Breast epithelium (tissue), 3 donors: Measurements from ENCODE around the gene PRG2.

Experiments
- POLR2AphosphoS5 ChIP-seq, 3 donors: sonication (generic); formaldehyde crosslinking; IDR thresholded peaks; one replicate each; pipeline ENCODE4 v1.6.1; 2017; ENCODE audit warnings: antibody characterized with exemption in 3 of 3
- TF ChIP-seq, protein P1 (sequence below), 3 donors: fragments of 450-650 bp; IDR thresholded peaks; one replicate each; pipeline ENCODE4 v1.5.1; 2016 to 2017; ENCODE audit warnings: antibody characterized with exemption in 3 of 3, mild to moderate bottlenecking in 3 of 3, moderate library complexity in 3 of 3

DNA sequence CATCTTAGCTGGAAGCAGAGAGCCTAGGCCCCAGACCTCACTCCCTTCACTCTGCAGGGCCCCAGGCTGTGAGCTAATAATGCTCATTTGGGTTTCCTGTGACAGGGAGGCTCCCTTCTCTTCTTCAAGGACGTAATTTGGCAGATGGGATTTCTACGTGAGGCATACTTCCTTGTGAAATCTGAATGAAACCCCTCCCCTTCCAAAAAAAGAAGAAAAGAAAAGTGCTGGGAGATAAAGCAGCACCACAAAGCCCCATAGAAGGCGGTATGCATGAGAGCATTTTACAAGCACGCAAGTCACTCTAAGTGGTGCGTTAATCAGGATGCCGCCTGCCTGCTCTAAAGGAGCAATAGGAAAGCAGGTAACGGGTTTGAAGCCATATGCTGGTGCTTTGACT lies 46.6 kb downstream of the PRG2 start:
- no peak for TF ChIP-seq POLR2AphosphoS5 (IDR thresholded peaks at IDR 0.05)
- TF ChIP-seq, protein P1, sequence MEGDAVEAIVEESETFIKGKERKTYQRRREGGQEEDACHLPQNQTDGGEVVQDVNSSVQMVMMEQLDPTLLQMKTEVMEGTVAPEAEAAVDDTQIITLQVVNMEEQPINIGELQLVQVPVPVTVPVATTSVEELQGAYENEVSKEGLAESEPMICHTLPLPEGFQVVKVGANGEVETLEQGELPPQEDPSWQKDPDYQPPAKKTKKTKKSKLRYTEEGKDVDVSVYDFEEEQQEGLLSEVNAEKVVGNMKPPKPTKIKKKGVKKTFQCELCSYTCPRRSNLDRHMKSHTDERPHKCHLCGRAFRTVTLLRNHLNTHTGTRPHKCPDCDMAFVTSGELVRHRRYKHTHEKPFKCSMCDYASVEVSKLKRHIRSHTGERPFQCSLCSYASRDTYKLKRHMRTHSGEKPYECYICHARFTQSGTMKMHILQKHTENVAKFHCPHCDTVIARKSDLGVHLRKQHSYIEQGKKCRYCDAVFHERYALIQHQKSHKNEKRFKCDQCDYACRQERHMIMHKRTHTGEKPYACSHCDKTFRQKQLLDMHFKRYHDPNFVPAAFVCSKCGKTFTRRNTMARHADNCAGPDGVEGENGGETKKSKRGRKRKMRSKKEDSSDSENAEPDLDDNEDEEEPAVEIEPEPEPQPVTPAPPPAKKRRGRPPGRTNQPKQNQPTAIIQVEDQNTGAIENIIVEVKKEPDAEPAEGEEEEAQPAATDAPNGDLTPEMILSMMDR (IDR thresholded peaks at IDR 0.05) = no peak
